GM13977 (cell line): ENCODE results near the gene HADH.

Experiments
- DNase-seq: peaks from one replicate; pipeline ENCODE4 v3.0.0; 2012; ENCODE audit warnings: low spot score
- CTCF ChIP-seq: IDR thresholded peaks from 2 replicates; pipeline ENCODE4 v1.5.1; 2012; ENCODE audit warnings: mild to moderate bottlenecking, control low read depth; ENCODE audit not compliant: insufficient read depth; ENCODE audit errors: extremely low read depth, missing control alignments
- in situ Hi-C: fragments of 300-500 bp; cut with MboI; formaldehyde crosslinking; loops from one replicate; pipeline ENCODE4 v1.12.0; 2022; ENCODE audit warnings: low sequenced_read_pairs, low pct_unique_long_range_greater_than_20kb, mixed read lengths, inconsistent platforms; ENCODE audit not compliant: unreplicated experiment

The HADH gene

DNA sequence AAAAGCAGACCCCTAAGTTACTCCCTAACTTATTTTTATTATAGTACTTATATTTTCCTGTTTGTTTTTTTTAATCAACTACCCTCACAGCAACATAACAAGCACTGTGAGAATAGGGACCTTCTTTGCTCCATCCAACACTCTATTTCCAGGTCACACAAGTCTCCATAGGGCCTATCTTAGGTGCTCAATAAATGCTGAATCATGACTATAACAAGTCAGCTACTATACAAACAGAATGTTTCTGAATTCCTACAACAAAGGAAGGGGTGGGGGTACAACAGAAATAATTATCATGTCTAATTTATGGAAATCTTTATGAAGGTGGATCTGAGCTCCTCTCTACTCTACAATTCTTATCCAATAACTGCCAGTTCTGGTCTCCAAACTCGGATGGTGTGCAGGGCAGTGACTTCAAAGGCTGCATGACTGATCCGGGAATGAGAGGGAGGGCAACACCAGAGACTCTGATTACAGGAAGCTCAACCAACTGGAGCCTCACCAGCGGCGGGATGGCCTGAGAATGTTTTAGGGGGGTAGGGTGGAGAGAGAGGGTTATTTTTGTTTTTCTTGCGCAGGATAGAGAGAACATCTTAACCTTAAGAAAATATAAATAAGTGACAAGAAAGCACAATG, 71.1 kb downstream of the HADH start:
- no peak for TF ChIP-seq CTCF
- in situ Hi-C loops: no loop called here
- DNase-seq: no peak

DNA sequence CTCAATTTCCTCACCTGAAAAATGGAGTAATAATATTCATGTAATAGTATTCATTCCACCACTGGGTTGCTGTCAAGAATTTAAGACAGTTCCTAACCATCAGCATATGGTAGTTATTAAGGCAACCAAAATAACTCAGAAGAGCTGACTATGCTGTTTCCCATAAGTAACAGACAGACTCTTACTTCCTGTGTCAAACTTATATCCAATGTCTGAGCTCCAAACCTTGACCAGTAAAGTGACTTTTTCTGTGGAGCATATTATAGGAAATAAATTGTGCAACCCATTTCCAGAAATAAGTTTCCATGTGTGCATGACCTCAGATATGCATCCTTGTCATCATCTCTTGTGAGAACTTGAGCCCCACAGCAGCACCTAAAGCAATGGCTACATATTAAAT, 78.8 kb downstream of the HADH start:
- DNase-seq: no peak
- no peak for TF ChIP-seq CTCF
- in situ Hi-C loops: no loop called here

DNA sequence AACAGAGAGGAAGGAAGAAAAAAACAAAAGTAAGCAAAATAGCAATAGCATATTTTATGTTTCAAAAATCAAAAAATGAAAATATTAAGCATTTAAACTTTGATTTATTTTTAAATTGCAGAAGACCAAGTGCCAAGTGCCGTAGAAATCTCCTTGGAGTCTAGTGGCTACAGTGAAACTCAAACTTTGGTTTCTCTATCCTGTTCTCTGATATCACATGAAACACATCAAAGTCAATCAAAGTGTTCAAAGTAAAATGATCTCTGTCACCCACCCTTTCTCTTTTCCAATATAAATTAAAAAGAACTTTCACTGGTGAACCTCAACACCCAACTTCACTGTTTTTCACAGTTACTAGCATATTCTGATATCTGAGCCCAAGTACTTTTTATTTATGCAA, 81.1 kb downstream of the HADH start:
- TF ChIP-seq CTCF: no peak
- no peak for DNase-seq
- in situ Hi-C loops: no loop called here

GRCh38 chr4:108072300-108072699, 82.6 kb downstream of the HADH start:
- no peak for TF ChIP-seq CTCF
- in situ Hi-C loops: no loop called here
- DNase-seq: no peak

- no peak for TF ChIP-seq CTCF
- no peak for DNase-seq
- in situ Hi-C loops: no loop called here
These were observed 88.5 kb downstream of the HADH start for GRCh38 chr4:108078024-108078733.

DNA sequence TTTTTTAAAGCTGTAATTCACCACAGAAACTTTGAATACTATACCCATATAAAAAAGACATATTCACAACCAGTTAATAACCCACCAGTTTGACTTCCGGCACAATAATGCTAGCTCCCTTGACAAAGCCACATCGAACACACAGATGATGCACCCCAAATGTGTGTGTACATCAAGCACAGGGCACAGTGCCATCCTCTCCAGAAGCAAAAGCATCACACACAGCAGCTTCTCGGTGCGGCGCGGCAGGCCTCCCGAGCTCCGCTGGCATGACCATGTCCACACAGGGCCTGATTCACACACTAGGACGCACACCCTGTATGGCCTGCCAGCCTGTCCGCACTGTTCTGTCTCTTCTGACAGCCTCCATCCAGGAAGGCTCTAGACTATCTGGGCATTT, 91.1 kb downstream of the HADH start:
- no peak for DNase-seq
- no peak for TF ChIP-seq CTCF
- in situ Hi-C loops: no loop called here
